Adrenal gland (tissue), 5 donors: ENCODE data around the gene SIGLEC1.

Source experiments
- CTCF ChIP-seq, 6 experiments: fragments of 450-650 bp in 4 of 6; fragments of 200-600 bp in 2 of 6; sonication (generic) in 1 of 6; IDR thresholded peaks; 1 replicate in 5 of 6; 2 replicates in 1 of 6; pipeline versions ENCODE4 v1.5.1 to v1.8.0; 2016 to 2021; ENCODE audit warnings: antibody characterized with exemption in 6 of 6, mild to moderate bottlenecking in 2 of 6, moderate library complexity in 1 of 6
- POLR2A ChIP-seq, 2 donors: fragments of 450-650 bp; IDR thresholded peaks; one replicate each; pipeline ENCODE4 v1.6.1; 2017; ENCODE audit warnings: antibody characterized with exemption in 2 of 2, mild to moderate bottlenecking in 2 of 2, moderate library complexity in 1 of 2
- donor health status: DM: no; HTN: no; CAD: no.

- TF ChIP-seq CTCF (IDR thresholded peaks at IDR 0.05) (no peak), POLR2A (IDR thresholded peaks at IDR 0.05) (no peak)
Measured at GRCh38 chr20:3734111-3734843, 21.9 kb upstream of the SIGLEC1 start.
